NOMO-1 treated with dmso at 0.1 percent for 144 hours (cell line): Measurements from ENCODE around the gene LACC1.

ENCODE experiments used
- DNase-seq: peaks from one replicate; lab custom pipeline; 2025; ENCODE audit not compliant: unreplicated experiment; lab: John Stamatoyannopoulos, UW

Gene LACC1

GRCh38 chr13:43879755-43880181 is at the start of gene LACC1:
Gene LACC1, plus strand, starts transcription at chr13:43879904. Its CDS starts 1,082 bp downstream, at chr13:43880986.
- no peak for DNase-seq

GRCh38 chr13:43830497-43830881 is 49.2 kb upstream of the LACC1 start:
- DNase-seq, result peak; percentile 55

DNA sequence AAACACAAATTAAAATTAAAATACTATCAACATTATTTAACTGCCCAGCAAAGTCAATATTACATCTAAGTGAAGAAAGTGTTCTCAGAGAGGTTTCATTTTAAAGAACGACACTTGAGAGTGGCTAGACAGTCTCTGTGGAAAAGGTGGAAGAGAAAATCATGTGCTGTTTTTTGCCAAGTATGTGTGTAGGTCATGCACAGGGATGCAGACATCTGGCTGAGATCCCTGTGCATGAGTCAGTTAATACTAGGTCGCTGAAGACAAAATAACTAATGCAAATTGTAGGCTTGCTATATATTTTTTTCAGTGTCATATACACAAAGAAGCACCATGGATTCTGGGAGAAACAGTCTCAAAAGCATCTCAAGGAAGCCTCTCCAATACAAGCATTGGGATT is 48.6 kb upstream of the LACC1 start:
- no peak for DNase-seq

- DNase-seq, result no peak
Measured at GRCh38 chr13:43835701-43836100, 44.0 kb upstream of the LACC1 start.

DNA sequence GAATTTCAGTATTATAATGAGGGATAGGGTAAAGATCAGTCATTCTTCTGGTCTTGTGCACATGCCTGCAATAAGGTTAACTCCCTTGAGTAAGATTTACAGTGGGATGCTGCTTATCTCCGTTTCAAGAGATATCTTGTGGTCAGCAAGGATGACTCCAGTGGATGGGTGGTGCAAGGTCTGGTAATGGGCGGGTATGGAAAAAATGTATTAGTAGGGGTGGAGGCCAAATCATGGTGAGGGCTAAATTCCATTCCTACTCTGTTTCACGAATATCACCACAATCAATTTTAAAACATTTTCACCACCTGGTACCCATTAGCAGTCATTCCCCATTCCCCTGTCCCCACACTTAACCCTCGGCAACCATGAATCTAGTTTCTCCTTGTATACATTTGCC is 40.8 kb upstream of the LACC1 start:
- DNase-seq, result no peak

DNA sequence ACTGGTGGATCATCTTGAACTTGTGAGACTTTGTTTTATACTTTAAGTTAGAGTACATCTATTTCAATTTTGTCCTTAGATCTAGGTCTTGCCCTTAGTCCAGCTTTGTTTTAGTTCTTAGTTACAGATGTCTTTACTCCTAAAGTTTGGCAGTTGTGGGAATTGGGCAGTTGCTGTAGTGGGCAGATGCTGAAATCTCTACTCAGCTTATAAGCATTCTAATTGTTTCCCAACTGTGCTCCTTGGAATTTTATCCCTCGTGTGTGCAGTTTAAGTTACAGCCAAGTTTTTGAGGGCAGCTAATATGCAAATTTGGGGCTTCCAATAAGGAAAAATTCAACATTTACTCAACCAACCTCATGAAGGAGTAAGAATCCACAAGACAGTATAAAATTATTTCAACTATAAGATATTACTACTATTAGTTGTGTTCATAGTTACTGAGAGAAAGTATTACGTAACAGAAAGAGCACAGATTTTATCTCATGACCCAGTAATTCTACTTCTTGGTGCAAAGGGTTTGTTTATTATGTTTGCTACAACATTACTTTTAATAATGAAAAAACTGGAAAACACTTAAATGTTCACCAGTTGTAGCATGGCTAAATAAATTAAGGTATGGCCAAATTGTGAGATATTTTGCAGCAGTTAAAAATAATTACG is 33.1 kb upstream of the LACC1 start:
- no peak for DNase-seq

- peak; percentile 56 for DNase-seq
Measured at GRCh38 chr13:43848001-43848649, 31.6 kb upstream of the LACC1 start.

GRCh38 chr13:43850873-43851272 is 28.8 kb upstream of the LACC1 start:
- DNase-seq, result no peak

DNA sequence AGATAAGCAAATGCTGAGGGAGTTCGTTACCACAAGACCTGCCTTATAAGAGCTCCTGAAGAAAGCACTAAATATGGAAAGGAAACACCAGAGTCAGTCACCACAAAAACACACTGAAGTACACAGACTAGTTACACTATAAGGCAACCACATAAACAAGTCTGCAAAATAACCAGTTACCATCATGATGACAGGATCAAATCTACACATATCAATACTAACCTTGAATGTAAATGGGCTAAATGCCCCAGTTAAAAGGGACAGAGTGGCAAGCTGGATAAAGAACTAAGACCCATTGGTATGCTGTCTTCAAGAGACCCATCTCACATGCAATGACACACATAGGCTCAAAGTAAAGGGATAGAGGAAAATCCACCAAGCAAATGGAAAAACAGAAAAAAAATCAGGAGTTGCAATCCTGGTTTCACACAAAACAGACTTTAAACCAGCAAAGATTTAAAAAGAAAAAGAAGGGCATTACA is 26.7 kb upstream of the LACC1 start:
- no peak for DNase-seq

GRCh38 chr13:43861863-43862262 is 17.8 kb upstream of the LACC1 start:
- no peak for DNase-seq

GRCh38 chr13:43864921-43865320 is 14.8 kb upstream of the LACC1 start:
- DNase-seq, result no peak

GRCh38 chr13:43865892-43866291 is 13.8 kb upstream of the LACC1 start:
- no peak for DNase-seq

DNA sequence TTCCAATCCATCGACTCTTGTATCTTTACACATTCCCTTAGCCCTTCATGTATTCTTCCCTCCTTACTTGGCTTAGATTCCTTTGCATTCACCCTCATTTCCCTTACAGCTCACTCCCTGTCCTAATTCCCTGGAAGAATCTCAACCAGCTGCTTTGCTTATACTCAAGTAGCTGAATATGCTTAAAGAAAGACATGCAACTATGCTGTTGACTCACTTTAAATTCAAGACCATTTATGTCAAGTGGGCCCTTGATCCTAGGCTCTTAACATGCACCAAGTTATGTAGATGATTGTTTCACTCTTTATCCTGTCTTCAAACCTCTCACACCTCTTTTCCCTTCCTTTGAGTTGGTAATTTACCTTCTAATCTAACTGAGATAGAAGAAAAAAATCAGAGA is 7.5 kb upstream of the LACC1 start:
- no peak for DNase-seq

- DNase-seq, result no peak
Measured at GRCh38 chr13:43874504-43875092, 5.1 kb upstream of the LACC1 start.

DNA sequence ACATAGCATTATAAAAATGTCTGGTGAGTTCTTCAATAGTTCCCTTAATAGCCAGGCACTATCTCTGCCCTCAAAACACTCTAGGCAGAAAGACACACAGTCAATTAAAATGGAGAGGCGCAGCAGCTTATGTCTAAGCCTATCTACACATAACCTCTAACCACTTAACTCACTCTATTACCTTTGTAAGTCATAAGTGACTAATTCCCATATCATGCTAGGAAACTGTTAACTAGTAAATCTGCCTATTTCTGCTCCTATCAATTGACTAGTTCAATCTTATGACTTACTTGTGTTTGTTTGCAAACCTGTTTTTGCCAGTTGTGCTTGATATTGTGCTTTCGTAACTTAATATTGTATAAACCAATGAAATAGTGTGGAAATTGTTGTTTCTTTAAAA is 3.3 kb upstream of the LACC1 start:
- DNase-seq, result no peak

DNA sequence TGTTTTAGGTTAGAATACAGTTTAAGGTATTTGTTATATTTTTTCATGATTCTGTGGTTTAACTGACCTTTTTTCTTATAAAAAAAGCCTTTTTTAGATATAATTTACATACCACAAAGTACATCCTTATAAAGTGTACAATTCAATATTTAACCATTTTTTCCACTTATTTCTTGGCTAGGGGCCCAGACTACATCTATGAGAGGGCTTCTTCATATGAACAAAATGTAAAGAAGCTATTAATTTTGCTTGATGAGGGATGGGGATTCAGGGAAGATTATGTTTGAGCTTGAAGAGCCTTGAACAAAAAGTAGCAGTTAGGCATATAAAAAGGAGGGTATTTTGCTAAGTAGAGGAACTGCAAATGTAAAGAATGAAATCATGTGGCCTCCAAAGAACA is 2.4 kb upstream of the LACC1 start:
- no peak for DNase-seq

GRCh38 chr13:43877766-43878165 is 1.9 kb upstream of the LACC1 start:
- DNase-seq, result no peak

DNA sequence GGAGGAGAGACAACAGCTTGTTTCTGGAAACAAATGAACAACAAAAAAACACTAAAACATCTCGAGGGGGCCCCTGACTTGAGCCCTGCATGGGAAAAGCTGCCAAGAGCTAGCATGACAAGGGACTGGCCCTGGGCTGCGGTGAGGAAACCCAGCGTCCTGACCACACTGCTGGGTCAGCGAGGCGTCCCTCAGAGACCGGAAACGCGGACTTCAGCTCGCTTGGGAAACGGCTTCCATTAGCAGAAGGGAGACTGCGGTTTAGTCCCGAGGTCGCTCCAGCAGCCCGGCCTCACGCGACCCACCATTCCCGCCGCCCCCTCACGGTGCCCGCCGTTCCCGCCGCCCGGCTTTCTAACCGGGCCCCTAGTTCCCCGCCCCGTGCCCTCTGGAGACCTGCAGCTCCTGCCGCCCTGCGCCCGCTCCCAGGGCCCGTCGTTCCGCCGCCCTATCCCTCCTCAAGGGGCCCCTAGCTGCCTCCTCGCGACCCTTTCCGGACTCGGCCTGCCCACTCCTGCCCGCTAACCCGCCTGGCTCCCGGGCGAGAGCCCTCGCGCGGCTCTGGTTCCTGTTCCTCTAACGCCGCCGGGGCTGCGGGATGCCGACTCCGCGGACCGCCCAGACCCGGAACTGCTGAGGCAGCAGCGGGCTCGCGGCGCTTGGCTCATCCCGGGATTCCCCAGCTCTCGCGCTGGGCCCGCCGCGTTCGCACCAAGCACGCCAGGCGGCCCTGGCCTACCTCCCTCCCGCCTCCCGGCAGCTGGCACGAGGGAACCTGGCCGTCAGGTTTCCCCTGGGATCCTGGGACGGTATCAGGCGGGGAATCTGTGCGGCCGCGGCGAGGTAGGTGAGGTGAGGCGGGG is 581 bp upstream of the LACC1 start, which contains the start of gene CCDC122:
CCDC122 (minus strand) TSS at position 849 of the 863 bp plus-strand sequence. CDS start 10,364 bp downstream, outside the sequence.
- peak; percentile 67 for DNase-seq

- no peak for DNase-seq
Measured at GRCh38 chr13:43880214-43880855, 631 bp downstream of the LACC1 start.

GRCh38 chr13:43880926-43881325 is 1.2 kb downstream of the LACC1 start:
- DNase-seq, result no peak

GRCh38 chr13:43881580-43881979 is 1.9 kb downstream of the LACC1 start:
- DNase-seq, result no peak
